DOHH2 (cell line): ENCODE measurements around the gene LAMC1.

Experiments
- H3F3A ChIP-seq: fragments of 200-600 bp; sonication (generic), shearing (Covaris generic); 2 replicates; pipeline ENCODE4 v1.6.0; 2016; ENCODE audit warnings: antibody characterized with exemption, mild to moderate bottlenecking; ENCODE audit not compliant: control insufficient read depth, insufficient read depth
- H3K27ac ChIP-seq: fragments of 200-600 bp; sonication (generic); 2 replicates; pipeline ENCODE4 v1.5.1; 2014; ENCODE audit warnings: low read depth, mild to moderate bottlenecking, low read length, moderate library complexity
- H3K27me3 ChIP-seq: fragments of 200-600 bp; sonication (generic); 2 replicates; pipeline ENCODE4 v1.6.1; 2014; ENCODE audit warnings: mild to moderate bottlenecking, low read length, mixed read lengths; ENCODE audit not compliant: control insufficient read depth
- H3K36me3 ChIP-seq: fragments of 200-600 bp; sonication (generic); 2 replicates; pipeline ENCODE4 v1.6.1; 2014; ENCODE audit warnings: mild to moderate bottlenecking, low read length, moderate library complexity, mixed read lengths; ENCODE audit not compliant: control insufficient read depth
- H3K4me1 ChIP-seq: fragments of 200-600 bp; sonication (generic); 2 replicates; pipeline ENCODE4 v1.6.1; 2014; ENCODE audit warnings: mild to moderate bottlenecking, low read length, mixed read lengths; ENCODE audit not compliant: control insufficient read depth
- H3K4me2 ChIP-seq: fragments of 200-600 bp; sonication (generic); 2 replicates; pipeline ENCODE4 v1.6.0; 2014; ENCODE audit warnings: mild to moderate bottlenecking, low read length, moderate library complexity
- H3K4me3 ChIP-seq: fragments of 200-600 bp; sonication (generic); 2 replicates; pipeline ENCODE4 v1.5.1; 2014; ENCODE audit warnings: mild to moderate bottlenecking, low read length, mixed read lengths
- H3K79me2 ChIP-seq: fragments of 200-600 bp; sonication (generic); 2 replicates; pipeline ENCODE4 v1.6.1; 2014; ENCODE audit warnings: mild to moderate bottlenecking, low read length, mixed read lengths; ENCODE audit not compliant: control insufficient read depth
- H3K9me2 ChIP-seq: fragments of 200-600 bp; sonication (generic); replicated peaks from 2 replicates; pipeline ENCODE4 v1.6.1; 2014; ENCODE audit warnings: mild to moderate bottlenecking, low read length, mixed read lengths; ENCODE audit not compliant: control insufficient read depth
- H3K9me3 ChIP-seq: fragments of 200-600 bp; sonication (generic); 2 replicates; pipeline ENCODE4 v1.6.1; 2014; ENCODE audit warnings: antibody characterized with exemption, low read length, mixed read lengths; ENCODE audit not compliant: control insufficient read depth, insufficient read depth
- H4K20me1 ChIP-seq: fragments of 200-600 bp; sonication (generic); 2 replicates; pipeline ENCODE4 v1.6.0; 2014; ENCODE audit warnings: low read depth, mild to moderate bottlenecking, antibody characterized with exemption, low read length, moderate library complexity; ENCODE audit not compliant: control insufficient read depth, insufficient read depth
- CTCF ChIP-seq: fragments of 200-600 bp; sonication (generic); IDR thresholded peaks from one replicate; pipeline ENCODE4 v1.5.1; 2014; ENCODE audit warnings: antibody characterized with exemption, mild to moderate bottlenecking, low read depth, low read length; ENCODE audit not compliant: poor library complexity, severe bottlenecking
- EZH2phosphoT487 ChIP-seq: fragments of 200-600 bp; sonication (generic); IDR thresholded peaks from 2 replicates; pipeline ENCODE4 v1.6.1; 2017; ENCODE audit warnings: borderline replicate concordance, mild to moderate bottlenecking, antibody characterized with exemption, low read length, moderate library complexity, mixed read lengths

The LAMC1 gene

GRCh38 chr1:183021405-183022201, 1.6 kb upstream of the LAMC1 start:
- Histone ChIP-seq H3K36me3 (no peaks in the 10 kb centered on the region), H4K20me1 (peaks cover 9% of the 10 kb centered on the region; the same call in 1 of the 2 replicates), H3F3A (peaks cover 14% of the 10 kb centered on the region), H3K27me3 (peaks cover 18% of the 10 kb centered on the region), H3K4me1 (peaks cover 33% of the 10 kb centered on the region), H3K79me2 (peaks cover 17% of the 10 kb centered on the region), H3K9me3 (no peaks in the 10 kb centered on the region), H3K9me2 (no peaks in the 10 kb centered on the region), H3K4me3 (peak overlapping the region; percentile 74), H3K4me2 (peak overlapping the region; percentile 80), H3K27ac (no peak overlapping the region)
- TF ChIP-seq EZH2phosphoT487, result 0 out of 2 replicates have a peak, but pooled peaks have one; percentile 75
- TF ChIP-seq CTCF, result no peak

GRCh38 chr1:183022202-183023145, 746 bp upstream of the LAMC1 start:
- Histone ChIP-seq H3K27ac (peak overlapping the region; percentile 36), H3K9me2 (no peaks in the 10 kb centered on the region), H3K9me3 (no peaks in the 10 kb centered on the region), H4K20me1 (peaks cover 9% of the 10 kb centered on the region; the same call in 1 of the 2 replicates), H3K27me3 (peaks cover 16% of the 10 kb centered on the region), H3K36me3 (no peaks in the 10 kb centered on the region), H3K4me3 (peak overlapping the region; percentile 74), H3K4me2 (peak overlapping the region; percentile 80), H3K4me1 (peaks cover 40% of the 10 kb centered on the region), H3K79me2 (peaks cover 17% of the 10 kb centered on the region), H3F3A (peaks cover 14% of the 10 kb centered on the region)
- TF ChIP-seq EZH2phosphoT487, result peak; percentile 21; the same call in 1 of the 2 replicates
- no peak for TF ChIP-seq CTCF

- peak overlapping the region; percentile 72 for H3K4me2 ChIP-seq
- no peaks in the 10 kb centered on the region for H3K9me2 ChIP-seq
- peak; percentile 60 for TF ChIP-seq CTCF
- no peak for TF ChIP-seq EZH2phosphoT487
- peak overlapping the region; percentile 74 for H3K4me3 ChIP-seq
- no peaks in the 10 kb centered on the region for H3K9me3 ChIP-seq
- no peaks in the 10 kb centered on the region for H3K36me3 ChIP-seq
- H3F3A ChIP-seq, result peaks cover 14% of the 10 kb centered on the region
- peaks cover 18% of the 10 kb centered on the region for H3K79me2 ChIP-seq
- peak overlapping the region; percentile 28; the same call in 1 of the 2 replicates for H3K27ac ChIP-seq
- peaks cover 16% of the 10 kb centered on the region for H3K27me3 ChIP-seq
- peaks cover 9% of the 10 kb centered on the region; the same call in 1 of the 2 replicates for H4K20me1 ChIP-seq
- H3K4me1 ChIP-seq, result peaks cover 48% of the 10 kb centered on the region
These were observed 539 bp downstream of the LAMC1 start for GRCh38 chr1:183023601-183024316.
